Neural crest cell (in vitro differentiated cells): ENCODE measurements around the gene LYPD4. TPM values are rescaled to one million over a fixed set of nuclear protein-coding genes. Genes with fewer than 3 reads are reported as not detected.

Experiments
- DNase-seq: peaks from one replicate; pipeline ENCODE4 v3.0.0; 2021; ENCODE audit warnings: low read depth, mixed read lengths, low spot score
- H3K27ac Mint-ChIP-seq: one replicate; pipeline ENCODE4 v1.8.0; 2021; ENCODE audit warnings: mild to moderate bottlenecking, mixed read lengths; ENCODE audit not compliant: unreplicated experiment
- H3K27me3 Mint-ChIP-seq: 2 replicates; pipeline ENCODE4 v1.8.0; 2021; ENCODE audit warnings: low read depth, mild to moderate bottlenecking, mixed read lengths
- H3K36me3 Mint-ChIP-seq: 2 replicates; pipeline ENCODE4 v1.8.0; 2021; ENCODE audit warnings: low read depth, mild to moderate bottlenecking, mixed read lengths
- H3K4me1 Mint-ChIP-seq: 2 replicates; pipeline ENCODE4 v1.8.0; 2021; ENCODE audit warnings: mixed read lengths
- H3K4me3 Mint-ChIP-seq: one replicate; pipeline ENCODE4 v1.8.0; 2021; ENCODE audit warnings: mild to moderate bottlenecking, mixed read lengths
- H3K9me3 Mint-ChIP-seq: 2 replicates; pipeline ENCODE4 v1.8.0; 2021; ENCODE audit warnings: mixed read lengths
- total RNA-seq: library from RNA; stranded (reverse); gene quantifications from 2 replicates; pipeline ENCODE4 v1.2.1, GENCODE V29; 2021
- TF ChIP-seq, protein P1 (sequence below): fragments of 200-600 bp; sonication (generic); conservative IDR thresholded peaks from 2 replicates; pipeline ENCODE4 v1.5.0; 2021; ENCODE audit warnings: antibody characterized with exemption, mild to moderate bottlenecking

The LYPD4 gene
- total RNA-seq, 1 donor from 2014 or later: not detected

GRCh38 chr19:41802770-41803169, 41.7 kb downstream of the LYPD4 start:
- H3K36me3 Mint-ChIP-seq: no peaks in the 10 kb centered on the region
- TF ChIP-seq, protein P1, sequence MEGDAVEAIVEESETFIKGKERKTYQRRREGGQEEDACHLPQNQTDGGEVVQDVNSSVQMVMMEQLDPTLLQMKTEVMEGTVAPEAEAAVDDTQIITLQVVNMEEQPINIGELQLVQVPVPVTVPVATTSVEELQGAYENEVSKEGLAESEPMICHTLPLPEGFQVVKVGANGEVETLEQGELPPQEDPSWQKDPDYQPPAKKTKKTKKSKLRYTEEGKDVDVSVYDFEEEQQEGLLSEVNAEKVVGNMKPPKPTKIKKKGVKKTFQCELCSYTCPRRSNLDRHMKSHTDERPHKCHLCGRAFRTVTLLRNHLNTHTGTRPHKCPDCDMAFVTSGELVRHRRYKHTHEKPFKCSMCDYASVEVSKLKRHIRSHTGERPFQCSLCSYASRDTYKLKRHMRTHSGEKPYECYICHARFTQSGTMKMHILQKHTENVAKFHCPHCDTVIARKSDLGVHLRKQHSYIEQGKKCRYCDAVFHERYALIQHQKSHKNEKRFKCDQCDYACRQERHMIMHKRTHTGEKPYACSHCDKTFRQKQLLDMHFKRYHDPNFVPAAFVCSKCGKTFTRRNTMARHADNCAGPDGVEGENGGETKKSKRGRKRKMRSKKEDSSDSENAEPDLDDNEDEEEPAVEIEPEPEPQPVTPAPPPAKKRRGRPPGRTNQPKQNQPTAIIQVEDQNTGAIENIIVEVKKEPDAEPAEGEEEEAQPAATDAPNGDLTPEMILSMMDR: no peak
- no peak for DNase-seq
- no peaks in the 10 kb centered on the region for H3K9me3 Mint-ChIP-seq
- H3K27me3 Mint-ChIP-seq: peaks cover 78% of the 10 kb centered on the region
- no peak overlapping the region for H3K27ac Mint-ChIP-seq
- no peak overlapping the region for H3K4me3 Mint-ChIP-seq
- no peaks in the 10 kb centered on the region for H3K4me1 Mint-ChIP-seq

DNA sequence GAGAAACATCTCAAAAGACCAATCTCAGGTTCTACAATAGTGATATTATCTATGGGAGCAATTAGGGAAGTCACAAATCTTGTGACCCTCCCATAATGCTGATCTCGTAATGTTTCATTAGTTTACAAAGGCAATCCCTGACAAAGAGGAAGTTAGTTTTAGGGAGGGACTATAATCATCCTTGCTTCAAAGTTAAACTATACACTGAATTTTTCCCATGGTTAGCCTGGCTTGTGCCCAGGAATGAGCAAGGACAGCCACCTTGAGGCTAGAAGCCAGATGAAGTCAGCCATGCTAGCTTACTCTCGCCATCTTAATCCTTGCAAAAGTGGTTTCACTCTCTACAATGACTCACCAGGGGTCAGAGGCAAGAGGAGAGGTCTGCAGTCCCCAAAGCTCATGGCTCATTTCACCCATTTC, 42.7 kb downstream of the LYPD4 start:
- Mint-ChIP-seq H3K36me3 (no peaks in the 10 kb centered on the region), H3K9me3 (no peaks in the 10 kb centered on the region), H3K27ac (no peak overlapping the region), H3K4me1 (no peaks in the 10 kb centered on the region), H3K27me3 (peaks cover 82% of the 10 kb centered on the region), H3K4me3 (no peak overlapping the region)
- DNase-seq: no peak
- TF ChIP-seq, protein P1: no peak

- H3K27ac Mint-ChIP-seq: no peak overlapping the region
- H3K9me3 Mint-ChIP-seq: no peaks in the 10 kb centered on the region
- no peaks in the 10 kb centered on the region for H3K36me3 Mint-ChIP-seq
- H3K4me3 Mint-ChIP-seq: no peak overlapping the region
- no peaks in the 10 kb centered on the region for H3K4me1 Mint-ChIP-seq
- H3K27me3 Mint-ChIP-seq: peaks cover 87% of the 10 kb centered on the region
- DNase-seq: no peak
- TF ChIP-seq, protein P1: no peak
These were observed 43.5 kb downstream of the LYPD4 start for GRCh38 chr19:41801031-41801430.

- TF ChIP-seq, protein P1: no peak
- Mint-ChIP-seq H3K9me3 (no peaks in the 10 kb centered on the region), H3K4me3 (no peak overlapping the region), H3K4me1 (no peaks in the 10 kb centered on the region), H3K36me3 (no peaks in the 10 kb centered on the region), H3K27ac (no peak overlapping the region), H3K27me3 (peaks cover 84% of the 10 kb centered on the region)
- DNase-seq: no peak
These were observed 45.0 kb downstream of the LYPD4 start for GRCh38 chr19:41799444-41800000.

DNA sequence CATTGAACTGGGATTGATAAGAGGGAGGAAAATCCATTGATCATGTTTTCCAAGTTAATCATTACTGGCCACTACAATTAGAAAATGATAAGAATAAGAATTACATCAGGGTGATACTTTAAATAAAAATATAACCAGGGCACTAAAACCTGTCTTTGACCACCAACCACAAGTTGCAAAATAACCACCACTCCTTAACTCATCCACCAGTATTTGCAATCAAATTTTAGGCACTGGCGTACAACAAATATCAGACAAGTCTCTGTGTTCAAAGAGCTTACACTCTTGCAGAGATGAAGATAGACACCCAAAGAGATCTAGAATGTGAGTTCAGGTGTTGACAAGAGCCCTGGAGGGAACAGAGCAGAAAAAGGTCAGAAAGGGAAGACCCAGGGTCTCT, 47.6 kb downstream of the LYPD4 start:
- Mint-ChIP-seq H3K27me3 (peaks cover 80% of the 10 kb centered on the region), H3K4me3 (no peak overlapping the region), H3K4me1 (no peaks in the 10 kb centered on the region), H3K9me3 (no peaks in the 10 kb centered on the region), H3K36me3 (no peaks in the 10 kb centered on the region), H3K27ac (no peak overlapping the region)
- TF ChIP-seq, protein P1: no peak
- no peak for DNase-seq

GRCh38 chr19:41796362-41796761, 48.1 kb downstream of the LYPD4 start, which contains the start of gene CEACAM3:
TSS of gene CEACAM3 (plus strand) at chr19:41796587. CDS start at chr19:41796678, 91 bp downstream.
- Mint-ChIP-seq H3K9me3 (no peaks in the 10 kb centered on the region), H3K27me3 (peaks cover 80% of the 10 kb centered on the region), H3K4me1 (no peaks in the 10 kb centered on the region), H3K27ac (no peak within 1 kb of the TSS), H3K36me3 (no peaks in the 10 kb centered on the region), H3K4me3 (no peak within 1 kb of the TSS)
- DNase-seq: no peak
- TF ChIP-seq, protein P1: no peak
